ENCODE data around the gene LAMA2.

LAMA2 gene

GRCh38 chr6:129104131-129104530 is 221.2 kb downstream of the LAMA2 start:
- in situ Hi-C loops (cut with MboI; ENCODE audit: low sequenced_read_pairs, unreplicated experiment) = no loop called here
- DNase-seq (ENCODE audit: low spot score) = no peak

GRCh38 chr6:129104560-129104959 is 221.6 kb downstream of the LAMA2 start:
- in situ Hi-C loops (cut with MboI; ENCODE audit: low sequenced_read_pairs, unreplicated experiment) = no loop called here
- no peak for DNase-seq (ENCODE audit: low spot score)
- TF ChIP-seq CTCF (IDR thresholded peaks at IDR 0.05; ENCODE audit: borderline replicate concordance, control extremely low read depth, extremely low read depth, insufficient read depth, missing control alignments) = no peak

More at GRCh38 chr6:129104131-129104530, 221.2 kb downstream of the LAMA2 start:
- TF ChIP-seq CTCF (IDR thresholded peaks at IDR 0.05; ENCODE audit: borderline replicate concordance, control extremely low read depth, extremely low read depth, insufficient read depth, missing control alignments) = no peak

- in situ Hi-C loops (cut with MboI; ENCODE audit: low sequenced_read_pairs, unreplicated experiment) = no loop called here
- no peak for DNase-seq (ENCODE audit: low spot score)
- TF ChIP-seq CTCF (IDR thresholded peaks at IDR 0.05; ENCODE audit: borderline replicate concordance, control extremely low read depth, extremely low read depth, insufficient read depth, missing control alignments) = no peak
Measured at GRCh38 chr6:129105035-129105434, 222.1 kb downstream of the LAMA2 start.

GRCh38 chr6:129105793-129106192 is 222.9 kb downstream of the LAMA2 start:
- no peak for DNase-seq (ENCODE audit: low spot score)
- in situ Hi-C loops (cut with MboI; ENCODE audit: low sequenced_read_pairs, unreplicated experiment) = no loop called here
- TF ChIP-seq CTCF (IDR thresholded peaks at IDR 0.05; ENCODE audit: borderline replicate concordance, control extremely low read depth, extremely low read depth, insufficient read depth, missing control alignments) = no peak

- no peak for TF ChIP-seq CTCF (IDR thresholded peaks at IDR 0.05; ENCODE audit: borderline replicate concordance, control extremely low read depth, extremely low read depth, insufficient read depth, missing control alignments)
- in situ Hi-C loops (cut with MboI; ENCODE audit: low sequenced_read_pairs, unreplicated experiment) = no loop called here
- DNase-seq (ENCODE audit: low spot score) = no peak
Measured at GRCh38 chr6:129108337-129108736, 225.4 kb downstream of the LAMA2 start.

GRCh38 chr6:129110690-129111343 is 227.9 kb downstream of the LAMA2 start:
- no peak for TF ChIP-seq CTCF (IDR thresholded peaks at IDR 0.05; ENCODE audit: borderline replicate concordance, control extremely low read depth, extremely low read depth, insufficient read depth, missing control alignments)
- no peak for DNase-seq (ENCODE audit: low spot score)
- in situ Hi-C loops (cut with MboI; ENCODE audit: low sequenced_read_pairs, unreplicated experiment) = no loop called here

All from GM13976 (cell line).